Panc1 (cell line): Measurements from ENCODE around the gene ZNF117. TPM values are rescaled to one million over a fixed set of nuclear protein-coding genes. Genes with fewer than 3 reads are reported as not detected.

Experiments used
- ATAC-seq: fragments of 200-7000 bp; cut with Tn5 transposase; 2 replicates; pipeline ENCODE4 v1.9.1; 2020; ENCODE audit warnings: mild to moderate bottlenecking, moderate library complexity
- BruUV-seq: library from RNA; stranded (reverse); fragments of 400-500 nt; replicated peaks from 2 replicates; lab custom pipeline; 2021; lab: Mats Ljungman, UMichigan
- CTCF ChIA-PET: fragments of 300-600 bp; sonication (Branson Sonifier 250); formaldehyde crosslinking; loops from one replicate; lab custom pipeline; 2022; ENCODE audit warnings: antibody characterized with exemption; lab: Charles Lee
- POLR2A ChIA-PET: fragments of 300-600 bp; sonication (Branson Sonifier 250); formaldehyde crosslinking; loops from one replicate; lab custom pipeline; 2022; ENCODE audit warnings: antibody characterized with exemption; lab: Charles Lee
- DNase-seq: peaks from one replicate; pipeline ENCODE4 v3.0.0-alpha.2; 2010; ENCODE audit warnings: low read depth, low spot score
- H3K27ac ChIP-seq: 2 replicates; pipeline ENCODE4 v1.5.1; 2011; ENCODE audit warnings: mild to moderate bottlenecking, low read length, inconsistent platforms
- H3K27me3 ChIP-seq: fragments of 200-500 bp; sonication (Bioruptor generic); 2 replicates; pipeline ENCODE4 v1.6.0; 2014; ENCODE audit warnings: low read length, inconsistent platforms; ENCODE audit not compliant: control insufficient read depth, insufficient read depth
- H3K36me3 ChIP-seq: fragments of 200-500 bp; sonication (Bioruptor generic); 2 replicates; pipeline ENCODE4 v1.5.1; 2014; ENCODE audit warnings: inconsistent platforms, mild to moderate bottlenecking, low read length, moderate library complexity; ENCODE audit not compliant: control insufficient read depth, insufficient read depth
- H3K4me1 ChIP-seq: 2 replicates; pipeline ENCODE4 v1.5.1; 2011; ENCODE audit warnings: inconsistent platforms, mild to moderate bottlenecking, low read length, moderate library complexity; ENCODE audit not compliant: control insufficient read depth, insufficient read depth
- H3K4me3 ChIP-seq, 2 experiments: 2 replicates each; pipeline ENCODE4 v1.5.1; 2011 to 2012; ENCODE audit warnings: low read depth in 2 of 2, low read length in 2 of 2, mild to moderate bottlenecking in 2 of 2, inconsistent platforms in 1 of 2, moderate library complexity in 1 of 2
- H3K9me3 ChIP-seq: fragments of 200-500 bp; sonication (Bioruptor generic); 2 replicates; pipeline ENCODE4 v1.5.1; 2014; ENCODE audit warnings: low read depth, mild to moderate bottlenecking, inconsistent platforms, low read length, moderate library complexity; ENCODE audit not compliant: control insufficient read depth, insufficient read depth
- CTCF ChIP-seq: fragments of 450-650 bp; IDR thresholded peaks from 2 replicates; pipeline ENCODE4 v1.5.1; 2017; ENCODE audit warnings: mild to moderate bottlenecking
- POLR2AphosphoS5 ChIP-seq: IDR thresholded peaks from 2 replicates; pipeline ENCODE4 v1.6.1; 2012; ENCODE audit warnings: mild to moderate bottlenecking, low read depth, low read length, moderate library complexity
- REST ChIP-seq, 2 experiments: IDR thresholded peaks; 2 replicates each; pipeline ENCODE4 v1.6.1; 2011 to 2012; ENCODE audit warnings: low read depth in 2 of 2, control low read depth in 1 of 2, low read length in 1 of 2, mild to moderate bottlenecking in 1 of 2, moderate library complexity in 1 of 2; ENCODE audit not compliant: insufficient read depth in 1 of 2
- SIN3A ChIP-seq: IDR thresholded peaks from 2 replicates; pipeline ENCODE4 v1.6.1; 2012; ENCODE audit warnings: low read depth, mild to moderate bottlenecking, low read length, moderate library complexity, borderline replicate concordance; ENCODE audit not compliant: insufficient read depth
- TCF7L2 ChIP-seq: IDR thresholded peaks from 2 replicates; pipeline ENCODE4 v1.6.1; 2011; ENCODE audit warnings: mild to moderate bottlenecking, low read depth, low read length, inconsistent platforms
- in situ Hi-C: cut with HindIII; loops from 2 replicates; pipeline ENCODE4 v1.10.0; 2016; ENCODE audit warnings: low sequenced_read_pairs, low pct_unique_long_range_greater_than_20kb
- intact Hi-C: fragments of 100-400 bp; cut with micrococcal nuclease; formaldehyde crosslinking; loops from one replicate; pipeline ENCODE4 v1.10.0; 2022; ENCODE audit not compliant: unreplicated experiment
- total RNA-seq: library from RNA; stranded (reverse); gene quantifications from one replicate; pipeline ENCODE4 v1.2.1, GENCODE V29; 2021; ENCODE audit not compliant: unreplicated experiment

Gene ZNF117
- total RNA-seq, 1 experiment from 2014 or later, result 8.0 TPM

- ChIA-PET POLR2A (no interaction called here), CTCF (no interaction called here)
- DNase-seq (no peak), ATAC-seq (no peak)
- no peak overlapping the region for H3K4me3 ChIP-seq
- TF ChIP-seq CTCF (no peak), TCF7L2 (no peak), POLR2AphosphoS5 (no peak), SIN3A (no peak), REST (IDR thresholded peaks at IDR 0.05; ENCODE audit: insufficient read depth in 1 of 2, low read depth in 2 of 2, low read length in 1 of 2) (no peak)
- intact Hi-C loops, result no loop called here
- no peaks in the 10 kb centered on the region for H3K27me3 ChIP-seq
- H3K36me3 ChIP-seq, result no peaks in the 10 kb centered on the region
- in situ Hi-C loops, result no loop called here
- no peaks in the 10 kb centered on the region for H3K4me1 ChIP-seq
- no TSS peak for BruUV-seq
- no peak overlapping the region for H3K27ac ChIP-seq
- peaks cover 30% of the 10 kb centered on the region for H3K9me3 ChIP-seq
Measured at GRCh38 chr7:64998865-64999164, 8.0 kb upstream of the ZNF117 start.

DNA sequence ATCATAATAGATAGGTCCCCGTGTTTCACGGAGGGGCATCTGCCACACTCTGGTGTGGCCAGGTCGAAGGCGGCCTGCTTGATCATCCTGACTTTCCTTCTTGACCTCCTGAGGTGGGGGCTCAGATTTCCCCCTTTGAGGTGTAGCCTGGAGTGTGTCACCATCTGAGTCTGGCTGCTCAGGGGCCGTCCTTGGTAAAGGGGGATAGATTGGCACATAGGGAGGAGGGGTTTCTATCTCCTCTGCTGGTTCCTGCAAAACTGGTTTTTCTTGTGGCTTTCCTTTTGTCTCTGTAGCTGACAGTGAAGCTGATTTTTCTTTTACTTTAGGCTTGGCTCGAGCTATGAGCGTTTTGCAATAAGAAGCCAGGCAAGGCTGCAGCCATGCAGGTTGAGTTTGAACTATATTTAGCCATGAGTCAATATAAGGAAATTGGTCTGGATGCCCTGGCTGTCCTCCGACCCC, 7.1 kb upstream of the ZNF117 start:
- TF ChIP-seq SIN3A, result no peak
- no peak for TF ChIP-seq REST (IDR thresholded peaks at IDR 0.05; ENCODE audit: insufficient read depth in 1 of 2, low read depth in 2 of 2, low read length in 1 of 2)
- no peak for TF ChIP-seq POLR2AphosphoS5
- TF ChIP-seq TCF7L2, result no peak
- no peak for TF ChIP-seq CTCF
- H3K4me1 ChIP-seq, result no peaks in the 10 kb centered on the region
- POLR2A ChIA-PET, result no interaction called here
- in situ Hi-C loops, result no loop called here
- no peak for ATAC-seq
- no peaks in the 10 kb centered on the region for H3K27me3 ChIP-seq
- H3K36me3 ChIP-seq, result no peaks in the 10 kb centered on the region
- no peak overlapping the region for H3K4me3 ChIP-seq
- DNase-seq, result no peak
- no peak overlapping the region for H3K27ac ChIP-seq
- no TSS peak for BruUV-seq
- intact Hi-C loops, result no loop called here
- CTCF ChIA-PET, result no interaction called here
- peaks cover 31% of the 10 kb centered on the region for H3K9me3 ChIP-seq
